GM13977 (cell line): Measurements from ENCODE around the gene PRICKLE2.

Source experiments
- DNase-seq: peaks from one replicate; pipeline ENCODE4 v3.0.0; 2012; ENCODE audit warnings: low spot score
- CTCF ChIP-seq: IDR thresholded peaks from 2 replicates; pipeline ENCODE4 v1.5.1; 2012; ENCODE audit warnings: mild to moderate bottlenecking, control low read depth; ENCODE audit not compliant: insufficient read depth; ENCODE audit errors: extremely low read depth, missing control alignments
- in situ Hi-C: fragments of 300-500 bp; cut with MboI; formaldehyde crosslinking; loops from one replicate; pipeline ENCODE4 v1.12.0; 2022; ENCODE audit warnings: low sequenced_read_pairs, low pct_unique_long_range_greater_than_20kb, mixed read lengths, inconsistent platforms; ENCODE audit not compliant: unreplicated experiment

Gene PRICKLE2

GRCh38 chr3:64070704-64071103, 154.6 kb downstream of the PRICKLE2 start:
- TF ChIP-seq CTCF: no peak
- DNase-seq: no peak
- in situ Hi-C loops: no loop called here

DNA sequence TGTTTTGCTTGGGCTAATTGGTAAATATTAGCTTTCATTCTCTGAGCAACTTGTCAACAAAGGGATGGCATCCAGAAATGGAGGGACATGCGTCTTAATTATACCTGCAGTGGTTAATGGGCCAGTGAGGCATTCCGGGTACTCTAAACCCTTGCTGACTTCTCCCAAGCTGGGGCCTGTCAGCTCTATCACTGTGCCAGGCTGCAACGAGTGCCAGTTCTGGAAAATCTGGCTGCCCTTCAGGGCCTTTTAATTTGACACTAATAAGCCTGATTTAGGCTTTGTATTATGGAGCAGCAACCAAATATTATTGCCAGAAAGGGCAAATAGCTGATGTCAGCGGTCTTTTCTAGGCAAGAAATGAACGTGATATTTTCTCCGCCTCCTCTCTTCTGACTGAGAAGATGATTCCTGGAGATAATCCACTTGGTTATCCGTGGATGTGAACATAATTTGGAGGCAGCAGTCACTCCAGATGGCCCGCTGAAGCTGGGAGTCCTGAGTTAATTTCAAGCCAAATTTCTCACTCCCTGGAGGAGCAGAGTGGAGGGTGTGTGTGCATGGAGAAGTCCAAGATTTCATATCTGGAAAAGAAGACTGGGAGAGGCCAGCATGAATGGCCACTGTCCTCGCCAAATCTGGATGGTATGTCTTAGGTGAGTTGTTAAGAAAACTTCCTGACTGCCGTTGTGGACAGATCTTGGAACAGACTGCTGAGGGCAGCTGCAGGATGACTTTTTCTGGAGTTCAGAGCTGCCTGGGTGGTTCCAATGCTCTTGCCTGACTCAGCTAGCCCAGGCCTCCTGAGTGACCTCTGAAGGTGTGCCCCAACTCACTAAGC, 157.5 kb downstream of the PRICKLE2 start:
- TF ChIP-seq CTCF: no peak
- no peak for DNase-seq
- in situ Hi-C loops: no loop called here

DNA sequence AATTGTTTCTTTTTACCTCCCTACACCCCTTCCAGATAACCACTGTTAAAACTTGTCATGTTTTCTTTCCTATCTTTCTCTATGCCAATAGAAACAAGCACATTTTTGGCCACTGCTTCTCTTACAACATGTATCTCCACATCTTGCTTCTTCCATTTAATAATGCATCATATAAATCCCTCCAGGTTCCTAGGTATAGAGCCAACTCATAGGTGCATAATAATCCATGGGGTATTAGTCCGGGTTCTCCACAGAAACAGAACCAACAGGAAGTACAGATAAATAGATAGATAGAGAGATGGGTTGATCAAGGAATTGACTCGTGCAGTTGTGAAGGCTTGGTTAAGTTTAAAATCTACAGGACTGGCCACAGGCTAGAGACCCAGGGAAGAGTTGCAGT, 160.5 kb downstream of the PRICKLE2 start:
- TF ChIP-seq CTCF: no peak
- DNase-seq: no peak
- in situ Hi-C loops: no loop called here

- in situ Hi-C loops: no loop called here
- DNase-seq: no peak
- no peak for TF ChIP-seq CTCF
Measured at GRCh38 chr3:64063983-64064438, 161.3 kb downstream of the PRICKLE2 start.

DNA sequence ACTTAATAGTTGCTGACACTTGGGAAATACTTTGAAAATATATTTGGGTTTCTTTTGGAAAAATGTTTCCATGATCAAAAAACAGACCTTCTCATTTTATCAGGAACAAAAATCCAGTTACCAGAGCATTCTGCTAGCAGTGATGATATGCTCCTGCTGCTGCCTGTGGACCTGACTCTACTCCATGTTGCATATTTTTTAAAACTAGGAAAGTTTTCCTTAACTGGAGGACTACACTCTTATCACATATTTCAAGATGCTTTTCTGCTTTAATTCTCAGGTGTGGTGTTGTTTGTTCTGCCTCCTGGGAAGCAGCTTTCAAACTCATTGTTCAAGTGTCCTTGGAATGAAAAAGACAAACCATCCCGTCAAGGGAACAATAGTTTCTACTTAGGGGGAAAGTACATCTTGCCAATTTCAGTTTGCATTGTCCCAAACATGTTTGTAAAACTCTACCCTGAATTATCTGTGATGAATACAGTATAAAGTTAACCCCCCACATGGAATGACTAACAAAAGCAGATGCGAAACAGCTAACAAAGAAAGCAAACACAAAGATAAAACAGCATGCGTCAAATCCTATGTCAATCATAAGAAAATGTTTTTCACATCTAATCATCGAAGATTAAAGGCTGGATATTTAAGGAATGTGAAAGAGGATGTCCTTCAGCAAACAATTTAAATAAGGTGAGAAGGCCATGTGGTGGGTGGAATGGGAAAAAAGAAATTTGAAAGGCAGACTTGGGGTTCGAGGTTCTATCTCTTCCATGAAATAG, 161.9 kb downstream of the PRICKLE2 start:
- no peak for TF ChIP-seq CTCF
- no peak for DNase-seq
- in situ Hi-C loops: no loop called here

DNA sequence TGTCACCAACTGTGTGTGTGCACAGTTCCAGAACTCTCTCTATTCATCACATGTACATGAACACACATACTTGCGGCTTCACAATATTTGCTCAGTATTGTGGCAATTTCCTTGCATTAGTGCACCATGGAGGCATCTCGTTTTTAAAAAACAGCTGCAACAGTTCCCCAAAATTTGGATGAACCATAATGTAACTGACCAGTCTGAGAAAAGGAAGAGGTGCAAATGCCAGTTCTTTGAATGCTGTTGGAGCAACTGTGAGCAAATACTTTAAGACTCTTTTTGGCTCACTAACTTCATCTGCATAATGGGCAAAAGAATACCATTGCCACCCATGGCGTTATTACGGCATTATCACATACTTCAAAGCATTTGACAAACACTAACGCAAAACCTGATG, 163.6 kb downstream of the PRICKLE2 start:
- in situ Hi-C loops: no loop called here
- DNase-seq: no peak
- no peak for TF ChIP-seq CTCF
